Gastroesophageal sphincter (tissue), 3 donors: Measurements from ENCODE around the gene LRRC46.

Source experiments
- CTCF ChIP-seq, 4 experiments: fragments of 200-600 bp in 2 of 4; fragments of 450-650 bp in 2 of 4; sonication (generic) in 1 of 4; IDR thresholded peaks; one replicate each; pipeline ENCODE4 v1.5.1; 2017 to 2019; ENCODE audit warnings: antibody characterized with exemption in 4 of 4, mild to moderate bottlenecking in 2 of 4, moderate library complexity in 2 of 4
- EP300 ChIP-seq: sonication (generic); formaldehyde crosslinking; IDR thresholded peaks from one replicate; pipeline ENCODE4 v1.6.1; 2017; ENCODE audit warnings: antibody characterized with exemption, mild to moderate bottlenecking
- POLR2A ChIP-seq, 2 donors: fragments of 450-650 bp; IDR thresholded peaks; one replicate each; pipeline ENCODE4 v1.6.1; 2017; ENCODE audit warnings: antibody characterized with exemption in 2 of 2, mild to moderate bottlenecking in 2 of 2, moderate library complexity in 1 of 2

- TF ChIP-seq CTCF (IDR thresholded peaks at IDR 0.05) (no peak), POLR2A (IDR thresholded peaks at IDR 0.05) (no peak), EP300 (no peak)
Measured at GRCh38 chr17:47811709-47812108, 19.8 kb upstream of the LRRC46 start.
